ENCODE data around the gene CNTN2.

CNTN2 gene

GRCh38 chr1:205042911-205043806, at the start of gene CNTN2:
CNTN2 (plus strand) TSS chr1:205043212; CDS start chr1:205053186, 9,974 bp downstream.
- DNase-seq, result peak; percentile 29

GRCh38 chr1:204994086-204994862, 48.7 kb upstream of the CNTN2 start:
- DNase-seq, result no peak

- no peak for DNase-seq
Observed at GRCh38 chr1:204996981-204997380, 46.0 kb upstream of the CNTN2 start.

GRCh38 chr1:204997591-204998355, 45.2 kb upstream of the CNTN2 start:
- no peak for DNase-seq

GRCh38 chr1:205001162-205001561, 41.9 kb upstream of the CNTN2 start:
- no peak for DNase-seq

GRCh38 chr1:205002705-205003104, 40.3 kb upstream of the CNTN2 start:
- no peak for DNase-seq

- no peak for DNase-seq
Observed at GRCh38 chr1:205003358-205004131, 39.5 kb upstream of the CNTN2 start.

GRCh38 chr1:205004351-205004750, 38.7 kb upstream of the CNTN2 start:
- DNase-seq, result no peak

GRCh38 chr1:205008896-205009295, 34.1 kb upstream of the CNTN2 start:
- no peak for DNase-seq

- DNase-seq, result no peak
Observed at GRCh38 chr1:205009670-205010069, 33.3 kb upstream of the CNTN2 start.

- DNase-seq, result no peak
Observed at GRCh38 chr1:205012391-205013140, 30.4 kb upstream of the CNTN2 start.

GRCh38 chr1:205013683-205014367, 29.2 kb upstream of the CNTN2 start:
- DNase-seq, result peak; percentile 31

- DNase-seq, result no peak
Observed at GRCh38 chr1:205014783-205015182, 28.2 kb upstream of the CNTN2 start.

GRCh38 chr1:205015241-205015640, 27.8 kb upstream of the CNTN2 start:
- DNase-seq, result no peak

GRCh38 chr1:205016075-205016474, 26.9 kb upstream of the CNTN2 start:
- DNase-seq, result no peak

GRCh38 chr1:205016584-205016983, 26.4 kb upstream of the CNTN2 start:
- no peak for DNase-seq

- DNase-seq, result no peak
Observed at GRCh38 chr1:205017001-205017400, 26.0 kb upstream of the CNTN2 start.

- no peak for DNase-seq
Observed at GRCh38 chr1:205017766-205018165, 25.2 kb upstream of the CNTN2 start.

GRCh38 chr1:205018381-205018780, 24.6 kb upstream of the CNTN2 start:
- DNase-seq, result no peak

- DNase-seq, result no peak
Observed at GRCh38 chr1:205020466-205020865, 22.5 kb upstream of the CNTN2 start.

- no peak for DNase-seq
Observed at GRCh38 chr1:205024679-205025078, 18.3 kb upstream of the CNTN2 start.
